Muscle layer of colon (tissue), 2 donors: Measurements from ENCODE around the gene DCTN5.

Source experiments
- H3K27ac ChIP-seq: one replicate; pipeline ENCODE4 v1.7.0; 2013; ENCODE audit warnings: low read depth, mild to moderate bottlenecking, low read length, moderate library complexity
- H3K27me3 ChIP-seq, 2 donors: one replicate each; pipeline ENCODE4 v1.7.0; 2013; ENCODE audit warnings: low read length in 2 of 2, mild to moderate bottlenecking in 2 of 2; ENCODE audit not compliant: insufficient read depth in 2 of 2, control insufficient read depth in 1 of 2
- H3K36me3 ChIP-seq: one replicate; pipeline ENCODE4 v1.7.0; 2013; ENCODE audit warnings: mild to moderate bottlenecking, low read length; ENCODE audit not compliant: insufficient read depth
- H3K4me1 ChIP-seq: one replicate; pipeline ENCODE4 v1.7.0; 2013; ENCODE audit warnings: mild to moderate bottlenecking, low read length; ENCODE audit not compliant: insufficient read depth
- H3K4me3 ChIP-seq, 2 donors: one replicate each; pipeline ENCODE4 v1.7.0; 2013; ENCODE audit warnings: low read length in 2 of 2, low read depth in 1 of 2, mild to moderate bottlenecking in 1 of 2, moderate library complexity in 1 of 2
- H3K9ac ChIP-seq: one replicate; pipeline ENCODE4 v1.7.0; 2013; ENCODE audit warnings: low read length
- H3K9me3 ChIP-seq: one replicate; pipeline ENCODE4 v1.7.0; 2013; ENCODE audit warnings: mild to moderate bottlenecking, low read length
- donor health status: abdominal sarcoma.
- donor health status: Adenocarcinoma of cecum.

Gene DCTN5

GRCh38 chr16:23699100-23699499, 57.8 kb downstream of the DCTN5 start:
- Histone ChIP-seq H3K36me3 (no peaks in the 10 kb centered on the region), H3K9me3 (peaks cover 4% of the 10 kb centered on the region), H3K9ac (no peak overlapping the region), H3K27me3 (peaks cover 0 to 9% of the 10 kb centered on the region in 2 donors), H3K4me3 (no peak overlapping the region), H3K27ac (no peak overlapping the region), H3K4me1 (no peaks in the 10 kb centered on the region)

- no peak overlapping the region for H3K9ac ChIP-seq
- no peak overlapping the region for H3K4me3 ChIP-seq
- peaks cover 4% of the 10 kb centered on the region for H3K9me3 ChIP-seq
- H3K27ac ChIP-seq, result no peak overlapping the region
- no peaks in the 10 kb centered on the region for H3K36me3 ChIP-seq
- H3K4me1 ChIP-seq, result no peaks in the 10 kb centered on the region
- peaks cover 0 to 9% of the 10 kb centered on the region in 2 donors for H3K27me3 ChIP-seq
These were observed 58.8 kb downstream of the DCTN5 start for GRCh38 chr16:23700093-23700492.

DNA sequence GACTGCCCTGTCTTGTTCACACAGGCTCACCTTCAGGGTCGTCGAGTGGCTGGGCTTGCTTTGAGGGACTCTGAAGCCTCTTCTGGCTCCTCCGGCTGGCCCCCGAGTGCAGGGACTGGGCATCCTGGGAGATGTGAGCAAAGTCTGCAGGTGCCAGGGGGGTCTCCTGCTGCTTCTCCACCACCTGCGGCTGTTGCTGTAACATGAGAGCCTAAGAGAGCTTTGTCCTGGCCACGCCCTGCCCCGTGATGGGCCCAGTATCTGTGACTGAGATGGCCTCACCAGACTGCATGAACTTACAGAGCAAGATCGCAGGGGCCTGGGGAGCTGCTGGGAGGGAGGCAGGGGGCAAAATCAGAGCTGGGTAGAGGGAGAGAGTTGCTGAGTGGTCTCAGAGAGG, 59.2 kb downstream of the DCTN5 start:
- Histone ChIP-seq H3K27me3 (peaks cover 0 to 9% of the 10 kb centered on the region in 2 donors), H3K9me3 (peaks cover 4% of the 10 kb centered on the region), H3K4me3 (no peak overlapping the region), H3K9ac (no peak overlapping the region), H3K27ac (no peak overlapping the region), H3K4me1 (no peaks in the 10 kb centered on the region), H3K36me3 (no peaks in the 10 kb centered on the region)

GRCh38 chr16:23701045-23701444, 59.8 kb downstream of the DCTN5 start:
- Histone ChIP-seq H3K4me3 (no peak overlapping the region), H3K4me1 (no peaks in the 10 kb centered on the region), H3K9ac (no peak overlapping the region), H3K27me3 (peaks cover 0 to 9% of the 10 kb centered on the region in 2 donors), H3K9me3 (peaks cover 4% of the 10 kb centered on the region), H3K27ac (no peak overlapping the region), H3K36me3 (no peaks in the 10 kb centered on the region)

DNA sequence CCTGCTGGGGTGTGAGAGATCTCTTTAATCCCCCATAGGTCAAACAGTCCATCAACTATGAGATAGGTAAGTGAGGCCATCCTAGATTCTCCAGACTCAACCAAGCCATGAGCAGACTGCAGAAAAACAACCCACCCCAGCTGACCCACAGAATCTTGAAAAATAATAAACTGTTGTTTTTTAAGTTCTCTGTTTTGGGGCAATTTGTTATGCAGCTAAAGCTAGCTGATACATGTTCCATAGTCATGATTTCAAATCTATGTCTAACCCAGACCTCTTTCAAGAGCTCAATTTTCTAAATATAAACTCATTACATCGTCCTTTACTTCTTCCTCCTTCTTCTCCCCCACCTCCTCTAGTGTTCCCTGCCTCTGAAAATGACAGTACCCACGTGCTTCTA, 61.7 kb downstream of the DCTN5 start:
- no peak overlapping the region for H3K27ac ChIP-seq

DNA sequence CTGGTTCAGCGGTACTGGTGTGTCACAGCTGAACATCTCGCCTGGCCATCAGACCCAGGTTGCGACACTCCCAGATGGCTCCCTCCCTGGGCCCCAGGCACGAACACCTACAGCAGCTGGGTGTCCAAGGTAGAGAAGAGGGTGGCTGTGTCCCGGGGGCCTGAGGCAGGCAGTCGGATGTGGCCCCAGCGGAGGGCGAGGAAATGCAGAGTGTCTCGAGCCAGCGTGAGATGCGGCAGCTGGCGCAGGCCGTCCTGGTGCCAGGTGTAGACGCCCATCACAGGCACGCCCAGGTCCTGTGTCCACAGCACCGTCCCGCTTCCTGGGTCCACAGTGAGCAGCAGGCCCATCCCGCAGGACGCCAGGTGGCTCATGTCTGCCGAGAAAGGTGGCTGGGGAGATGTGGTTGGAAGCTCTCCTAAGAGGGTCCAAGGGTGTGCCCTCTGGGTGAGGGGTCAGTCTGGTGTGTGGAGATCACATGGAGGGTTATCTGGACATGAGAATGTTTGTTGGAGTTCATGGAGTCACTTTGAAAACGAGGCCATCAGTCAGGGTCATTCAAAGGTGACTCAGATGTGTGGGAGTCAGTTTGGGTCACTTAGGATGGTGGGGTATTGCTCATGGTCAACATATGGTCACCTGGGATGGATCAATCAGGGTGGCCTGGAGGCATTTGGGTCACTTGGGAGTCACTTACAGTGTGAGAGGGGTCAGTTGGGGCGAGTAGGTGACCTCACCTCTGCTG, 63.7 kb downstream of the DCTN5 start:
- Histone ChIP-seq H3K36me3 (no peaks in the 10 kb centered on the region), H3K27ac (no peak overlapping the region), H3K27me3 (peaks cover 0 to 4% of the 10 kb centered on the region in 2 donors), H3K9ac (no peak overlapping the region), H3K9me3 (peaks cover 4% of the 10 kb centered on the region), H3K4me3 (no peak overlapping the region), H3K4me1 (no peaks in the 10 kb centered on the region)

More for the DNA sequence above, 61.7 kb downstream of the DCTN5 start:
- H3K4me1 ChIP-seq, result no peaks in the 10 kb centered on the region
- H3K9ac ChIP-seq, result no peak overlapping the region
- no peak overlapping the region for H3K4me3 ChIP-seq
- H3K36me3 ChIP-seq, result no peaks in the 10 kb centered on the region
- peaks cover 0 to 4% of the 10 kb centered on the region in 2 donors for H3K27me3 ChIP-seq
- peaks cover 4% of the 10 kb centered on the region for H3K9me3 ChIP-seq

GRCh38 chr16:23705517-23705902, 64.2 kb downstream of the DCTN5 start:
- peaks cover 0 to 3% of the 10 kb centered on the region in 2 donors for H3K27me3 ChIP-seq
- no peaks in the 10 kb centered on the region for H3K4me1 ChIP-seq
- no peak overlapping the region for H3K9ac ChIP-seq
- no peaks in the 10 kb centered on the region for H3K36me3 ChIP-seq
- peaks cover 4% of the 10 kb centered on the region for H3K9me3 ChIP-seq
- H3K27ac ChIP-seq, result no peak overlapping the region
- no peak overlapping the region for H3K4me3 ChIP-seq

DNA sequence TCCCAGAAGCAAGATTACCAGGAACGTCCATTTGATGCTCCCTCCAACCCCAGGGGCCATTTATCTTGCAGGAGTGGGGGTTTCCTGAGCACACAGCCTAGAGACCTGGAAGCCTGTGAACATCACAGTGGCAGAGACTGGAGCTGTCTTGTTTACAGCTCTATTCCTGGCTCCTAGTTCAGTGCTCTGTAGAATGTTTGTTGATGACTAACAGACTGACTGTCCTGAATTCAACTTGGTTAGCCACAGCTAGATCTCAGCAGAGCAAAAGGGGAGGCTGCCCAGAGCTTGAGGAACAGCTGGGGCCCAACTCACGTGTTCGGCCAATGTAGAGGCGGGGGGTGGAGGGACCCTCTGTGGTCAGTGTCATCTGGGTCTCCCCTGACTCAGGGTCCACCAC, 65.2 kb downstream of the DCTN5 start:
- Histone ChIP-seq H3K27me3 (no peaks in the 10 kb centered on the region), H3K4me1 (no peaks in the 10 kb centered on the region), H3K27ac (no peak overlapping the region), H3K9me3 (peaks cover 4% of the 10 kb centered on the region), H3K36me3 (no peaks in the 10 kb centered on the region), H3K4me3 (no peak overlapping the region), H3K9ac (no peak overlapping the region)

GRCh38 chr16:23709536-23709935, 68.3 kb downstream of the DCTN5 start:
- no peak overlapping the region for H3K4me3 ChIP-seq
- peaks cover 0 to 16% of the 10 kb centered on the region in 2 donors for H3K27me3 ChIP-seq
- no peak overlapping the region for H3K27ac ChIP-seq
- no peaks in the 10 kb centered on the region for H3K36me3 ChIP-seq
- no peaks in the 10 kb centered on the region for H3K4me1 ChIP-seq
- H3K9ac ChIP-seq, result no peak overlapping the region
- no peaks in the 10 kb centered on the region for H3K9me3 ChIP-seq

GRCh38 chr16:23710008-23710407, 68.7 kb downstream of the DCTN5 start:
- no peak overlapping the region for H3K9ac ChIP-seq

DNA sequence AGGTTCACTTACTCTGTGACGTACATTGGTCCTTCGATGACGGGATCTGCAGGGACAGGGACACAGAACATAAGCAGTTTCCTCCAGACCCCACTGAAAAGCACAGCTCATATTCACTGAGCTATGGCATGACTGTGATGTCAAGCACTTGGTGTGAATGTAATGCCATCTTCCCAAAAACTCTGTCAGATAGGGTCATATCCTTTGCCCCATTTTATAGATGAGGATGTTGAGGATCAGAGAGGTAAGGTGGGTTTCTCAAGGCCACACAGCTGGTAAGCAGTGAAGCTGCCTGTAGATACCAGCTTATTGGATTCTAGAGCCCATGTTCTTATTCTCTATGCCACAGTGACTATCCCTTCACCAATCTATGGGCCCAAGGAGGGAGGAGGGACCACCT, 69.2 kb downstream of the DCTN5 start:
- Histone ChIP-seq H3K36me3 (no peaks in the 10 kb centered on the region), H3K27ac (no peak overlapping the region), H3K4me3 (no peak overlapping the region), H3K4me1 (no peaks in the 10 kb centered on the region), H3K9ac (no peak overlapping the region), H3K27me3 (peaks cover 0 to 16% of the 10 kb centered on the region in 2 donors), H3K9me3 (no peaks in the 10 kb centered on the region)

More at GRCh38 chr16:23710008-23710407, 68.7 kb downstream of the DCTN5 start:
- Histone ChIP-seq H3K4me3 (no peak overlapping the region), H3K27me3 (peaks cover 0 to 16% of the 10 kb centered on the region in 2 donors), H3K9me3 (no peaks in the 10 kb centered on the region), H3K36me3 (no peaks in the 10 kb centered on the region), H3K27ac (no peak overlapping the region), H3K4me1 (no peaks in the 10 kb centered on the region)

DNA sequence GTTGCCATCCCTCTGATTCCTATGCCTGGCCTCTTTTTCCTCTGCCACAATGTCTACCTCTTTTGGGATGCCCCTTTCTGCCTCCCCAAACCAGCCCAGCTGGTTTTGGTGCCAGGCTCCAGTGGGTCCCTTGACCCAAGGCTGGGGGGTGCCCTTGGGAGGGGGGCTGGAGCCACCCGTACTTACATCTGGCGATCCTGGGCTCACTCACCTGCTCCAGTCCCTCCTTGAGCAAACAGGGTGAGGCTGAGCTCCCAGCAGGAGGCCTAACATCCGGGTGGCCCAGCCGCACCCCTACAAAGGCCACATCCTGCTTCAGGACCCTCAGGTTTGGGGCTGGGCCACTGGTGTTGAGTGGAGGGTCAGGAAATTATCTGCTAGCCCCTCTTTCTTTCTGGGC, 70.5 kb downstream of the DCTN5 start:
- H3K27ac ChIP-seq, result no peak overlapping the region
- H3K4me3 ChIP-seq, result no peak overlapping the region
- no peaks in the 10 kb centered on the region for H3K36me3 ChIP-seq
- H3K27me3 ChIP-seq, result peaks cover 0 to 16% of the 10 kb centered on the region in 2 donors
- no peaks in the 10 kb centered on the region for H3K9me3 ChIP-seq
- H3K9ac ChIP-seq, result no peak overlapping the region
- H3K4me1 ChIP-seq, result no peaks in the 10 kb centered on the region
